Measurements from ENCODE around the gene ACOT8.

GRCh38 chr20:45897289-45897688 lies 40.1 kb upstream of the ACOT8 start:
- TF ChIP-seq MAX (CRISPR knock-in tag; IDR thresholded peaks at IDR 0.05) (no peak), CTCF (IDR thresholded peaks at IDR 0.05) (no peak), ETV6 (CRISPR knock-in tag; IDR thresholded peaks at IDR 0.05) (no peak), FOXK1 (CRISPR knock-in tag; IDR thresholded peaks at IDR 0.05) (no peak), ATF1 (CRISPR knock-in tag; IDR thresholded peaks at IDR 0.05) (no peak), E2F1 (CRISPR knock-in tag; IDR thresholded peaks at IDR 0.05) (no peak), TEAD4 (CRISPR knock-in tag; IDR thresholded peaks at IDR 0.05) (no peak)
